NCI-H526 treated with DMSO at 0.1 percent for 48 hours (cell line): ENCODE data around the gene SLC39A13.

Experiments used
- DNase-seq: peaks from one replicate; lab custom pipeline; 2025; lab: John Stamatoyannopoulos, UW

SLC39A13 gene

GRCh38 chr11:47403571-47403970 is 4.8 kb upstream of the SLC39A13 start:
- no peak for DNase-seq

- DNase-seq = peak; percentile 98
These were observed 1.3 kb upstream of the SLC39A13 start for GRCh38 chr11:47406896-47407745.

- no peak for DNase-seq
These were observed 429 bp downstream of the SLC39A13 start for GRCh38 chr11:47408598-47409439.

GRCh38 chr11:47409440-47410369 is 1.3 kb downstream of the SLC39A13 start:
- no peak for DNase-seq

- DNase-seq = no peak
These were observed 2.2 kb downstream of the SLC39A13 start for GRCh38 chr11:47410370-47411264.

- DNase-seq = no peak
These were observed 3.7 kb downstream of the SLC39A13 start for GRCh38 chr11:47411884-47412746.

GRCh38 chr11:47413351-47413750 is 5.0 kb downstream of the SLC39A13 start:
- DNase-seq = no peak

- no peak for DNase-seq
These were observed 5.7 kb downstream of the SLC39A13 start for GRCh38 chr11:47413908-47414684.

- no peak for DNase-seq
These were observed 6.3 kb downstream of the SLC39A13 start for GRCh38 chr11:47414685-47415070.

GRCh38 chr11:47415091-47415854 is 6.9 kb downstream of the SLC39A13 start:
- DNase-seq = no peak

GRCh38 chr11:47415949-47416472 is 7.6 kb downstream of the SLC39A13 start:
- no peak for DNase-seq

- DNase-seq = no peak
These were observed 9.3 kb downstream of the SLC39A13 start for GRCh38 chr11:47417712-47418111.

- no peak for DNase-seq
These were observed 10.3 kb downstream of the SLC39A13 start for GRCh38 chr11:47418454-47419259.

GRCh38 chr11:47425611-47426010 is 17.2 kb downstream of the SLC39A13 start:
- DNase-seq = no peak

- peak; percentile 96 for DNase-seq
These were observed 17.9 kb downstream of the SLC39A13 start, which contains the start of gene PSMC3 for GRCh38 chr11:47426062-47426956. Gene PSMC3, minus strand, starts transcription at chr11:47426439. Its CDS starts 160 bp downstream, at chr11:47426279.

GRCh38 chr11:47430524-47430923 is 22.1 kb downstream of the SLC39A13 start:
- DNase-seq = no peak
